Epidermal melanocyte (primary cell): ENCODE results near the gene RGS6.

Experiments
- DNase-seq: peaks from one replicate; pipeline ENCODE4 v3.0.0; 2011; ENCODE audit warnings: low spot score; ENCODE audit not compliant: insufficient read length

The RGS6 gene

DNA sequence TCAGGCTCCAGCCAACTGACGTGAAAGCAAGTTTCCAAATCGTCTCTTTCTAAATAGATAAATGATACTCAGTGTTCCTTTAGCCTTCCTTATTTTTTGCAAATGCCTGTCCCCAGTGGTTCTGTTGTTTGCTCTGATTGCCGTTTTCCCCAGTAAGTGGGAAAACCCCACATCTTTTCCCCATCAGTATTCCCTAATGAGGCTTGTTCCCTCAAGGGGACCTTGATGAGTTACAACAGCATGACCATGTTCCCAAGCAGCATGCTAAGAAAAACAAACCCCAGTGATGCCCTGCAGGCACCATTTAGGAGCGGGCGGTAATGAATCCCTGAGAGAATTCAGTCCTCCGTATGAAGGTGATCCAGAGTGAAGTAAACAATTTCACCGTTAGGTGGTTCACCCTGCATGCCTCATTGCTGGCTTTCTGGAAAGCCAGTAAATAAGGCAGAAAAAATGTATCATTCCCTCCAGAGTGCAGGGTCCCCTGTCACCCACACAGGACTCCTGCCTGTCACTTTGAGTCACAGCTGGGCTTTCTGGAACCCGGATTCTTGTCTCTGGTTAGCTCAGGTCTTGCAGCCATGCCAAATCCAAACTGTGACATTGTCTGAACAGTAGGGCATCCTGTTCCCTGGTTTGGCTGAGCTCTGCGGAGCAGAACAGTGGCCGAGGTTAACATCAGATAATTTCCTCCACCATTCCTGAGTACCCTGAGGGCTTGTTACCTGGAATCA, 222.6 kb downstream of the RGS6 start:
- no peak for DNase-seq

DNA sequence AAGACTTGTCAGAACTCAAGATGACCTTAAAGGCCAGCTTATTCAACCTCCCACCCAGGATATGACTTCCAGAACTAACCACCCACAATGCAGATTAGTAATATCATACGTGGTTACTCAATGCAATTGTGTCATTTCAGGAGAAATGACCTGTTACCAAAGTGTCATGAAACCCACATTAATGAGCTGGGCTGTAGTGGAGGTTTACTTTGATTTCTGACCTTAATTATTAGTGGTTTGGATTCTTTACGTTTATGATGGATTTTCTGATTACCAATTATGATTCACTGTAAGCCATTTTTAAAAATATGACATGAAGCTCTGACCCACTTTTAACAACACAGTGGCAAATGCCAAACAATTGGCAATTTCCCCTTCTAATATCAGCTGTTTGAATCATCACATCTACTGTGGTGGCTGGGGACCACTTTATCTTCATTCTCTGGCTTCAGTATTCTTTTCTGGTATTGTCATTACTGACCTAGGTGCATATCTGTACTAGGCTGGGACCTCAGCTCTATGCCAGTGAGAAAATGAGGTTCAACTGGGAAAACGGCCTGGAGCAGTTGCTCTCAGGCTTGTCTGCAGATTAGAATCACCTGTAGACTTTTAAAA, 223.3 kb downstream of the RGS6 start:
- DNase-seq = no peak

DNA sequence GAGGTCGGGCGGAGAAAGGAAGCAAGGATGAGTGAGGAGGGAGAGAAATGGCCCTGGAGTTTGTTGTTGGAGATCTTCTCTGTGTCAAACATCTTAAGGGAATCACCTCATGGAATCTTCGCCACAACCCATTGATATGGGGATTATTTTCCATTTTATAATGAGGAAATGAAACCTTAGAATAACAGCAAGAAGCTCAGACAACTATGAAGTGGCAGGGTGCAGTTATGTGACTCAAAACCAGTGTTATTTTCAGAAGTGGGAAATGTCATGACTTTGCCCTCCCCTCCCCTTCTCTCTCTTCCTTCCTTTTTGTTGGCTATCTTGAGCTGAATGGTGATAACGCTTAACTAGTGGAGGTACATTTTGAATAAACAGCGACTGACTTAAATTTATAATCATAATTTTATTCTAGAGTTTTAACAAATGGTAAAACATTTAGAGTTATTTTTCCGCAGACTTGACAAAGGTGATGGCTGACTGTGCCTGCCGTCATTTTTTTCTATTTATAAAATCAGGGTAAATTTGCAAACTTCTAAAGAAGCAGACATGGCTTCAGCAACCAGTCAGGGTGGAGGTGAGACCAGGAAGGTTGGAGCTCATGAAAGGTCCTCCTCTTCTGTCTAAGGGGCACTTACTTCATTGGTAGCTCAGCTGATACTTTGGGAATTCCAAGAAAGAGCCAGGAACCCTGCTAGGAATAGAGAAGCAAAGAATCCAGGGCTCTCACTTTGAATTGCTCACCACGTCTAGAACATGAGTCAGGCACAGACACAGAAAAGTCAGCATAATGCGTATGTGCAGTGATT, 232.4 kb downstream of the RGS6 start:
- no peak for DNase-seq

DNA sequence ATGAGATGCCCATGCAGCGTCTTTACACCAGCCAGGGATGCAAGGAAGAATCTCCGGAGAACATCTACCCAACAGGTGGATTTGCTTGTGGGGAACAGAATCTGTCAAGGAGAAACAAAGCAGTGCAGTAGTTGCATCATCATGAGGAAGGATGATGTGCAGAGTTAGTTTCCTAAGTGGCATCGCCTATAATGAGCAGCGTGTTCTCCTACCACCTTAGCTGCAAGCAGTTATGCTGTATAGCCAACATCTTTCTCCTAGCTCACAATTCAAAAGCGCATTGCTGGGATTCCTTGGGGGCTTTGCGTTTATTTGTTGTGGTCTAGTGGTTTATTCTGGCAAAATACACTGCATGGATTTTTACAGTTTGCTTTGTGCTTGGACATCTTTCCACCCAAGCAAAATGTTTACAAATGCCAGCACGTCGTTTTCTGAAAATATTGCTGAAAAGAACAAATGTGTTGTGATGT, 233.0 kb downstream of the RGS6 start:
- no peak for DNase-seq

DNA sequence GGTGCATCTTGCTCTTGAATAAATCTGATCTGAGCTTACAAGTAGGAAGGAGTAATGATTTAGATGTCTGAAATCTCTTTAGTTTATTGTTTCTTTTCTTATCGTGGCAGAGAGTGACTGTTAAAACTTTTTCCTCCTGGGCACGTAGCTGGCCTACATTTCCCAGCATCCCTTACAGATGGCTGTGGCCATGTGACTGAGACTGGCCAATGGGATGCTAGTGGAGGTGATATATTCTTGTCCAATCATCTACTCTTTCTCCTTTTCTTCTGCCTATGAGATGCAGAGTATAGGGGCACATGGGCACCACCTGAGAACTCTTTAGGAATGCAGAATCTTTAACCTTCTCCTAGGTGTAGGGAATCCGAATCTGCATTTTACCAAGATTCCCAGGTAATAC, 237.3 kb downstream of the RGS6 start:
- DNase-seq = no peak

DNA sequence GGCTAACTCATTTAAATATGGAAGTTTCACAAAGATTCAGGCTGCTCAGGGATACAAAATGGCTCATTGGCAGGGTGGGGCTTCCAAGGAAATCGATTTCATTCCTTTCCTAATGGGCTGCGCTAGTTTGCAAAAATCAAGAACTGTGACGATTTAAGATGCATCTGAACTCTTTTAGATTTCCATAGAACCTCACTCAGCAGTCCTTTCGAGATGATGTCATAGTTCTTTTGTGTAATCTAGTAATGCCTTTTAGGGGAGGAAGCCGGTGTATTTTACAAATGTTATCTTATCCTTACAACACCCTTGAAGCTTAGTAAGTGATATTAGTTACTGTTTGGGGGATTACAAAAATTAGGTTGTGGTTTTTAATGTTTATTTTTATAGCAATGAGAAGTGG, 239.8 kb downstream of the RGS6 start:
- DNase-seq = no peak

DNA sequence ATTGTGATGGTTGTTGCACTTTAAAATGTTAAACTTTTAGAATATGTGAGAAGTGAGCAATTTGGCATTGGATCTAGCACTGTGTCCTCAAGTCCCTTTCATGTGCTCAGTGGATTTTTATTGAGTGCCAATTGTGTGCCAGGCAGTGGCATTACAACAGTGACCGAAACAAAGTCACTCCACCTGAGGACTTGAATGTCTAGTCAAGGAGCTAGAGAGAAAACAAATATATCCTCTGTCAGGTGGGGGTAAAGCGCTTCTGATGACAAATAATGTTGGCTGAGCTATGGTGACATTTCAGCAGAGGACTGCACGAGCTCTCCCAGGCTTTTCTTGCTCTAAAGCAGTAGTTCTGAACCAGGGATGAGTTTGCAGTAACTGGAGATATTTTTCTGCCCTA, 240.4 kb downstream of the RGS6 start:
- no peak for DNase-seq

DNA sequence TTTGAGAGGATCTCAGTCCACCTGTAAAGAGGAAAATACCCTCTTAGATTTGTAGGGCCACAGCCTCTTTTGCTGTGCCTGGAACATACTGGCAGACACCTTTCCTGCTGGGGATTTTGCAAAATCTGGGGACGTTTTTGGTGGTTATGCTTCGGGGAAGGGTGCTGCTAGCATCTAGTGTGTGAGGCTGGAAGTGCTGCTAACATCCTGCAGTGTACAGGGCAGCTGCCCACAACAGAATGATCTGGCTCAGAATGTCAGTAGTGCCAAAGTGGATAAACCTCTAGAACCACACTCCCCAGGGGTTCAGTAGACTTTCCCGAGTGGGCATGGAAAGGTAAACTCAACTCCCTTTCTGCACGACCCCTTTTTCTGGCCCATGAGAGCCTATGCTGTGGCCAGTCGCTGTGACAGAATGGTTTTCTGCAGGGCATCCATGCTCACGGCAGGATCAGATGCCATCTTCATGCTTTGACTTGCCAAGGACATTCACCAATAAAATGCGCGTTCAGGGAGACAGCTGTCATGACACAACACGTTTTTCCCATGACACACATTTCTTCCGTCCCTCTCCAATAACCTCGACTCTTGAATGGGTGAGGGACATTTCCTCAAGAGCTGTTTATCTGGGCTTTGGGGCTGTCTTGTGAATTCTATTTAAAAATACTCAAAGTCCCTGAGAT, 240.9 kb downstream of the RGS6 start:
- DNase-seq = no peak

DNA sequence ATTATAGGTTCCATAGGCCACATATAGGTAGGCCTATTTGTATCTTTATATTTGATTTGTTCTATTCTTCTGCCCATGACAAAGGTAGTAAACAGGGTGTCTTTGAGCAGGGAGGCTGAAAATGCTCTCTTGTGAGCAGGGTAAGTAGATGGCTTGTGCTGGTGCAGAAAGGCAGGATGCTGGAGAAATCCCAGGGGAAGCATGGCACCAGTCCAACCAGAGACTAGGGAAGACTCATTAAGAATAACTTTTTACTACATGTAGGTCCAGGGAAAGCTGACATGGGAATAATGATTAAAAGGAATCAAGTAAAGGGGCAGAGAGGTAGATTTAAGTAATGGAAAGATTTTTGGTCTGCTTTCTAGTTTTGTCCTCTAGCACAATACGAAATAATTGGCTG, 245.0 kb downstream of the RGS6 start:
- no peak for DNase-seq

DNA sequence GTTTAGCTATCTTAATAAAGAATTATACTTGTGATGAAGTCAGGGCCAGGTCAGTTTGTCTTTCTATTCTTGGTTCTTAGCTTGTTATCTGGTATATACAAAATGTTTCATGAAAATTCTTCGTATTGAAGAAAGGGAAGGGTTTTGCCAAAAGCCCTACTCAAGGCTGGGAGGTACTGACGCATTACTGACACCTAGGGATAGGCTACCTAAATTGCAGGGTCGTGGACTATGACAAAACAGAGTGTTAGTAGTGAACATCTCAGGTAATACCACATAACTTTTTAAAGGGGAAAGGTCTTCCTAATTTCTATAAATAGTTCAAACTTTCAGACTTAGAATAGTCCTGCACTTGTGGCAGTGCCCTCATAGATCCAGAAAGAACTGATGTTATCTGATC, 246.3 kb downstream of the RGS6 start:
- no peak for DNase-seq

DNA sequence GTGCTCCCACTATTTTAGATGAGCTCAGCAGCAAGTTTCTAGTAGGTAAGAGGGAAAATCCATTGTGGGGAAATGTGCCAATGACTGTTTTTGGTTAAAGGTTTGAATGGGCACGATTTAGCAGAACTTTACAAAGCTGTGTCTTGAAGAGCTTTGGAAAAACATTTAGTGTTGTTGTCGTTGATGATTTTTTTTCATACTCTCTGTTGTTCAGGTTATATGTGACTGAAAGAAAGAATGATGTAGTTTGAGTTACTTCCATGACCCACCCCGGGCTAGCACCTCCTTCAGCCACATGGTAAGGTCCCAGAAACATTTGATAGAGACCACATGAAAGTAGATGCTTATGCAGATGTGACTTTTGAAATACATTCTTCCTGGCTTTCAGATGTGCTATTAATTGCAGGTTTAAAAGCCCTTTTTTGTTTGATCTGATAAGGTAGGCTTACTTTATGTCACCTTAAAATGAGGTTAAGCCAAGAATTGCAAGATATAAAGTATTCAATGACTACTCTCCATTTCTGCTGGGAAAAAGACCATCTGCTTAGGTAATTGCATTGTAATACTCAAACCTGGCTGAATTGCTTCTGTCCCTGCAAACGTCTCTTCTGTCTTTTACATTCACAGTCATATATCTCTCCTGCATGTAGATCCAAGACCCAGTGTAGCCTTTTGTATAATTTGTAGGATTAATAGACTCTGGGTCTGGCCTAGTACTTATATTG, 250.6 kb downstream of the RGS6 start:
- DNase-seq = no peak

DNA sequence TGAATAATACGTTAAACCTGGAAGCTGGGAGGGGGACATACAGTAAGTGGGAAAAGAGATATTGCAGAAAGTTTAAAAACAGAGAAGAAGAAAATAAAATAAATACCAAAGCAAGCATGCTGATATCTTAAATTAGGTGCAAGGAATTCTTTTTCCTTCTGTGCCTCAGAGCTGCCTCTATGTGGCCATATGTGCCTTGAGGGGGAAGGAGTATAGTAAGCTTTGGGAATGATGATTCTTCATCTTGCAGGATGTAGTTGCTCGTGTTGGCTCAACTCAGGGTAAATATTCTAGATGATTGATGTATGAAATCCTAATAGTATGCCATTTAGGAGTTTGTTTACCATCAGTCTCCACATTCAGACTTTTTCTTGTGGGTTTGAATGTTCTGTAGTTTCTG, 251.4 kb downstream of the RGS6 start:
- no peak for DNase-seq

DNA sequence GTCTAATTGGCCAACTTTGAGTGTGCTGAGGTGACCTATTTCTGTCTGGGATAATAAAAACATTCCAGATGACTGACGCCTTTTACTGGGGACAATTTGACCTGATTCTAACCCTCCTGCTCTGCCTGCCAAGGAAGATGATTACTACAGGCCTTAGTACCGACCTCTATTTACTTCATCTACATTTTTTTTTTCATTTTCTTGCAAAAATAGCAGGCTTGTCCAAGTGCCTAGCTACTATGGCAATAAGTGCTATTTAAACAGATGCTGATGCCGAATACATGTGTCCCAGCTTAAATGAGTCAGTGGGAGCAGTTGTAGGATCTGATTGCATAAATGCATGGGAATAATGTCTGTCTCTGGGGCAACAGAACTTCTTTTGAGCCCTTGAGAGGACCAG, 254.3 kb downstream of the RGS6 start:
- no peak for DNase-seq

DNA sequence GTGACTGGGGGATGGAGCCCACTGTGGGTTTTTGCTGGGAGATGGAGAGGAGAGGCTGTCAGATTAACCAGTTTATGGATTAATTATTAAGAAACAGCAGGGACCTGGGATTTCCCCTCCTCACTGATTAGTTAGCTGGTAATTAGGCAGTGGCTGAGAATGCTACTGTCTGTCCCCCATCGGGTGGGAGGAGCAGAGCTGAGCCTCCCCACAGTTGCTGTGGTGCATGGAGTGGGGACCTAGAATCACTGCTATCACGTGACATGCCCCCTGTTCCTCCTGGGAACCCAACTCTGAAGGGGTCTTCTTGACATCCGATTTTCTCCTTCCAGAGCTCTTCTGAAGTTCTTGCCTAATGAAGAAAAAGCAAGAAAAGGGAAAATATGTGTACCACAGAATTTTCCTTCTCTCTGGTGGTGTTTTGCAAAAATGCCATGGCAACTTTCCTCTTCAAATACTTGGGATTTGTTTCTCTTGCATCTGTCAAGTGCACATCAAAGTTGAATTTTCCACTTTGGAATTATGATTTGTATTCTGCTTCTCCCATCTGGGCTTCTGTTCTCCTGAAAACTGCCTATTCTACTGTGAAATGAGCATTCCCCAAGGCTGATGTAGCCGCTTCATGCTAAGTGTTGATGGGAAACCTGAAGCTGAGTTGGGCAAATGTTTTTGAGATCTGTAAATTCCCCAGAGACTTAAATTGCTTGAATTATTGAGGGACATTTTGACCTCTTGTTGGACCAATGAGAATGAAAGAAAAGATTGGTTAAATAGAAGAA, 264.2 kb downstream of the RGS6 start:
- no peak for DNase-seq

DNA sequence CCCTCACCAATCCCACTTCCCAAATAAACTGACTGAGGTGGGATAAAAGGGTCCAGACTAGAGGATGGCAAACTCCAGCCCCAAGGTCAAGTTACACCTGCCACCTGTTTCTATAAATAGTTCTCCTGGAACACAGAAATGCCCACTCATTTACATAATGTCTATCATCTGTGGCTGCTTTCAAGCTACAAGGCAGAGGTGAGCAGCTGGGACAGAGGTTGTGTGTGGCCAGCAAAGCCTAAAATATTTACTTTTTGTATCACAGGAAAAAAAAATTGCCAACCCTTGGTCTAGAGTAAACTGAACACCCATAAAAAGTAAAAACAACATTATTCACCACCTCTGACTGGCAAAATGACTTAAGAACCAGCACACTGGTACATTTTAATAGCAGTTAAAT, 269.4 kb downstream of the RGS6 start:
- no peak for DNase-seq

DNA sequence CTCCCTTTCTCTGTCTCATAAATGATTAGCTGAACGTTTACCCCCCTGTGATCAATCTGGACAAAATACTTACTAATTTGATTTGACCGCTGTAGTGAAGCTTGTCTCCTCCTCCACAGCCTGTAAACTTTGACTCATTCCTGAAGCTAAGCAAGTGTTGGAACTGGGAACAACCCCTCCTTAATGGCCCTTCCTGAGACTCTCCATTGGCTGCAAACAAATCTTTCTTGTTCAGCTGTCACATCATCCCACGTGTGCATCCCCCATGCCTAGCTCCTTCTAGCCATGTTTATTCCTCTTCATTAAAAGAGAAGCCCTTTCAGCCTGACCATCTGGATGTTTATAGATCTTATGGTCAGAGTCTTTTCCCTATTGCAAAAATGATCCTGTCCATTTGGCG, 281.2 kb downstream of the RGS6 start:
- no peak for DNase-seq

DNA sequence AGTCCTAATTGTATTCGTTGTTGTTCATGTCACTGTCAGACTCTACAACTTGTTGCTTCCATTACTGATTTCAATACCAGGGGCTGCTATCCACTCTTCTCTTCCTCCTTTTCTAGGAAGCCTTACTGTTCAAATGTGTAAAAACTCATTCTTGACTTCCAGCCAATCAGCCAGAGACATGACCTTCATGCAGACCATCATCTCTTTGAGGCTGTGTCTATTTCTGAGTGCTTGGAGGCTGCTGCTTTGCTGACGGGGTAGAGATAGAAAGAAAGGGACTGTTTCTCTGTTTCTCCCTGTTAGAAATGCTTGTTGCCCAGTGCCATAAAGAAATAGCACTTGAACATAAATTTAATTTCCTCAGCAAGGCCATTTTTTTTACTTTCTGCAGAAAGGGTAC, 282.9 kb downstream of the RGS6 start:
- DNase-seq = no peak

DNA sequence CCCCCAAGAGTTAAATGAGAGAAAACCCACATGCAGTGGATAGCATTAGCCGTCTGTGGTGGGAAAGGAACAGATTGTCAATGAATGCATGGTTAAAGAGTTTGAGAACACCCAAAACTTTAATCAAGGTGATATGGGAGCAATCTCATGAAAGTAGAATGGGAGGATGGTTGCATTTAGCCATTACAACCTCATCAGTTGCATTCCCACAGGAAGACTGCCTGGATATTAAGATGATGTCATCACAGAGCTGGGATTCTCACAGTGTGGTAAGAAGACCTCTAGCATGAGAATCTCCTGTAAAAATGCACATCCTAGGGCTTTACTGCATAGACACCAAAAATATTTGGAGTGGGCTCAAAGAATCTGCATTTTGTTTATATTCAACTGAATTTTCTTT, 284.9 kb downstream of the RGS6 start:
- no peak for DNase-seq

DNA sequence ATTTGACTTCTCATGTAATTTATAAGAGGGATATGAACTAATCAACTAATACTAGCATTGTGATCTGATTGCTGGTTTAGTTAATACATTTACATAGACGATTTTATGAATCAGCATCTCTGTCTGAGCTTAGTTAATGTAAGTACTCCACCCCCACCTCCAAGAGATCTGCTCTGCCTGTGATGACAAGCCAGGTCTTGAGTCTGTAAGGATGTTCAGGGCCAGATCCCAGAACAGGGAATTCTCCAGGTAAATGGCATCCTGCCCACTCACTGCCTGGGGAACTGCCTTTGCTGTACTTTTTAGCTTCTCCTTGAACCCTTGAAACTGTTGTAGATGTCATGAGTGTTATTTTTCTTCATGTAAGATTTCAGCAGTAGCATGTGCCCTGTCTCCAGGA, 289.8 kb downstream of the RGS6 start:
- no peak for DNase-seq

DNA sequence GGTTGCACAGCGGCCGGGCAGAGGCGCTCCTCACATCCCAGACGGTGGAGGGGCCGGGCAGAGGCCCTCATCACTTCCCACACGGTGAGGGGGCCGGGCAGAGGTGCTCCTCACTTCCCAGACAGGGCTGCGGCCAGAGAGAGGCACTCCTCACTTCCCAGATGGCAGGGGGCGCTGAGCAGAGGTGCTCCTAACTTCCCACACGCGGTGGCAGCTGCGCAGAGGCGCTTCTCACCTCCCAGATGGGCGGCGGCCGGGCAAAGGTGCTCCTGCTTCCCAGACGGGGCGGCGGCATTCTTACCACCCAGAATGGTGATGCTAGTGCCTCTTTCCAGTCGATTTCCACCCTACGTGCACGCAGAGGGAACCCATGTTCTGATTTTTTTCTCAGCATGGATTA, 304.4 kb downstream of the RGS6 start:
- DNase-seq = no peak
